Naive thymus-derived CD4-positive, alpha-beta T cell (primary cell): ENCODE results near the gene ANKRD55. TPM values are rescaled to one million over a fixed set of nuclear protein-coding genes. Genes with fewer than 3 reads are reported as not detected.
"Not testable (repeated sequence)": the region's sequence is repeated elsewhere in the genome, so short reads cannot be mapped to it uniquely, and the experiment has no call there.

Source experiments
- ATAC-seq: fragments of 150-1000 bp; cut with Tn5 transposase; 2 replicates; pipeline ENCODE4 v1.10.0; 2021; ENCODE audit warnings: mild to moderate bottlenecking, moderate library complexity
- CTCF ChIA-PET: fragments of 350-600 bp; sonication (Branson Sonifier 250); formaldehyde crosslinking; loops from one replicate; lab custom pipeline; 2021; ENCODE audit warnings: antibody characterized with exemption; lab: Charles Lee
- POLR2A ChIA-PET: fragments of 350-600 bp; sonication (Branson Sonifier 250); formaldehyde crosslinking; loops from one replicate; lab custom pipeline; 2021; ENCODE audit warnings: antibody characterized with exemption, inconsistent platforms; lab: Charles Lee
- DNase-seq, 9 donors: peaks; one replicate each; pipeline versions ENCODE4 v3.0.0 to v3.0.0-alpha.2; 2020 to 2022; ENCODE audit warnings: mixed read lengths in 1 of 9
- H3K27ac ChIP-seq: one replicate; pipeline ENCODE4 v1.7.0; 2013; ENCODE audit warnings: mild to moderate bottlenecking, low read depth, low read length, moderate library complexity
- H3K27me3 ChIP-seq, 2 donors: one replicate each; pipeline ENCODE4 v1.7.0; 2013; ENCODE audit warnings: low read length in 2 of 2, mild to moderate bottlenecking in 2 of 2, moderate library complexity in 2 of 2; ENCODE audit not compliant: control insufficient read depth in 2 of 2, insufficient read depth in 2 of 2
- H3K36me3 ChIP-seq, 3 experiments: 1 replicate in 2 of 3; 2 replicates in 1 of 3; pipeline ENCODE4 v1.7.0; 2013; ENCODE audit warnings: low read length in 3 of 3, mild to moderate bottlenecking in 3 of 3, moderate library complexity in 1 of 3; ENCODE audit not compliant: insufficient read depth in 3 of 3, control insufficient read depth in 2 of 3
- H3K4me1 ChIP-seq, 2 donors: one replicate each; pipeline ENCODE4 v1.7.0; 2013; ENCODE audit warnings: low read length in 2 of 2, mild to moderate bottlenecking in 2 of 2, moderate library complexity in 1 of 2; ENCODE audit not compliant: control insufficient read depth in 2 of 2, insufficient read depth in 2 of 2
- H3K4me3 ChIP-seq: 2 replicates; pipeline ENCODE4 v1.7.0; 2013; ENCODE audit warnings: mild to moderate bottlenecking, low read length
- H3K9me3 ChIP-seq, 3 experiments: 1 replicate in 2 of 3; 2 replicates in 1 of 3; pipeline ENCODE4 v1.7.0; 2013; ENCODE audit warnings: low read length in 3 of 3; ENCODE audit not compliant: control insufficient read depth in 2 of 3
- H3K27ac Mint-ChIP-seq, 9 donors: one replicate each; pipeline ENCODE4 v1.8.0; 2020 to 2022; ENCODE audit warnings: mixed read lengths in 9 of 9, mild to moderate bottlenecking in 8 of 9, moderate library complexity in 5 of 9, inconsistent platforms in 2 of 9
- H3K27me3 Mint-ChIP-seq, 5 donors: one replicate each; pipeline ENCODE4 v1.8.0; 2021 to 2022; ENCODE audit warnings: mixed read lengths in 5 of 5, mild to moderate bottlenecking in 1 of 5
- H3K36me3 Mint-ChIP-seq, 5 donors: one replicate each; pipeline ENCODE4 v1.8.0; 2020 to 2022; ENCODE audit warnings: mixed read lengths in 5 of 5, mild to moderate bottlenecking in 3 of 5, inconsistent platforms in 1 of 5
- H3K4me1 Mint-ChIP-seq, 7 donors: one replicate each; pipeline ENCODE4 v1.8.0; 2020 to 2022; ENCODE audit warnings: mixed read lengths in 7 of 7, mild to moderate bottlenecking in 3 of 7, inconsistent platforms in 1 of 7
- H3K4me3 Mint-ChIP-seq, 10 donors: one replicate each; pipeline ENCODE4 v1.8.0; 2020 to 2022; ENCODE audit warnings: mild to moderate bottlenecking in 10 of 10, mixed read lengths in 10 of 10, moderate library complexity in 6 of 10, inconsistent platforms in 2 of 10
- H3K9me3 Mint-ChIP-seq, 11 donors: one replicate each; pipeline ENCODE4 v1.8.0; 2020 to 2022; ENCODE audit warnings: mixed read lengths in 11 of 11, mild to moderate bottlenecking in 4 of 11, inconsistent platforms in 1 of 11, moderate library complexity in 1 of 11
- intact Hi-C, 2 donors: fragments of 100-400 bp; cut with micrococcal nuclease; formaldehyde crosslinking; loops; one replicate each; pipeline ENCODE4 v1.15.1; 2023
- polyA plus RNA-seq, 2 donors: library from polyadenylated mRNA; unstranded; fragments of 300-500 nt; fragmentation: Illumina TruSeq; gene quantifications; one replicate each; pipeline ENCODE4 v1.2.3, GENCODE V29; 2021
- total RNA-seq, 6 experiments: library from RNA in 5 of 6; stranded (reverse) in 5 of 6; gene quantifications; 1 replicate in 5 of 6; 2 replicates in 1 of 6; pipeline ENCODE4 v1.2.3 and lab custom pipeline; 2021 to 2026

The ANKRD55 gene
- total and polyA plus RNA-seq, 7 experiments from 2014 or later, result 7.1 to 89.7 (median 24.4) TPM

GRCh38 chr5:56257763-56258529 is 24.8 kb upstream of the ANKRD55 start:
- H3K27ac Mint-ChIP-seq, H3K36me3 ChIP-seq, H3K9me3 Mint-ChIP-seq, ATAC-seq, H3K27me3 ChIP-seq, H3K4me3 Mint-ChIP-seq, H3K4me3 ChIP-seq, H3K36me3 Mint-ChIP-seq, H3K27ac ChIP-seq, DNase-seq, POLR2A ChIA-PET, H3K4me1 ChIP-seq, intact Hi-C loops, H3K9me3 ChIP-seq, H3K4me1 Mint-ChIP-seq: not testable (repeated sequence)
- CTCF ChIA-PET, result interaction anchor here (0.8 kb wide), 1 partner anchor 888 kb away, joined by 3 read pairs; no protein-coding TSS in a partner anchor
- H3K27me3 Mint-ChIP-seq, result peaks cover 0 to 17% (median 0%) of the 10 kb centered on the region in 5 donors

- H3K4me1 Mint-ChIP-seq, result peaks cover 0 to 4% (median 0%) of the 10 kb centered on the region in 7 donors
- ChIA-PET CTCF (no interaction called here), POLR2A (interaction anchor here (0.6 kb wide), 1 partner anchor 505 kb away, joined by 4 read pairs; no protein-coding TSS in a partner anchor)
- Histone ChIP-seq H3K4me3 (no peak overlapping the region), H3K4me1 (no peaks in the 10 kb centered on the region), H3K9me3 (no peaks in the 10 kb centered on the region), H3K36me3 (no peaks in the 10 kb centered on the region), H3K27ac (no peak overlapping the region), H3K27me3 (no peaks in the 10 kb centered on the region)
- H3K36me3 Mint-ChIP-seq, result no peaks in the 10 kb centered on the region
- ATAC-seq (no peak), DNase-seq (no peak)
- peaks cover 0 to 17% (median 0%) of the 10 kb centered on the region in 5 donors for H3K27me3 Mint-ChIP-seq
- no peak overlapping the region for H3K4me3 Mint-ChIP-seq
- no peak overlapping the region for H3K27ac Mint-ChIP-seq
- intact Hi-C loops, result no loop called here
- no peaks in the 10 kb centered on the region for H3K9me3 Mint-ChIP-seq
Observed at GRCh38 chr5:56257010-56257409, 23.9 kb upstream of the ANKRD55 start.

DNA sequence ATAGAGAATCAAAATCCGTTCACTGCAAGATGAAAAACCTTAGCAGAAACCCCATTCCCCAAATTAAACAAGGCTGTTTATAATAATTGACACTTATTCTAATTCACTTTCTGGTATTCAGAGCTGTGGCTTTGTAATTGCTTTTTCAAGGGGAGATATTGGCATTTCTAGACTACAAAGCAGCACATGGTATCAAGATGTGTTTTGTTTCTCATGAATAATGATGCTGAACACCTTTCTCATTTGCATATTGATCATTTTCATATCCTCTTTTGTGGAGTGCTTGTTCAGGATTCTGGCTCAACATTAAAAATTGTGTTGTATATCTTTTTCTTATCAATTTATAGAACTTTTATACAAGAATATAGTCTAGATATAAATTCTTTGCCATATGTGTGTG is 22.4 kb upstream of the ANKRD55 start:
- Histone ChIP-seq H3K4me1 (no peaks in the 10 kb centered on the region), H3K27ac (no peak overlapping the region), H3K27me3 (no peaks in the 10 kb centered on the region), H3K36me3 (no peaks in the 10 kb centered on the region), H3K4me3 (no peak overlapping the region), H3K9me3 (no peaks in the 10 kb centered on the region)
- Mint-ChIP-seq H3K9me3 (peaks cover 0 to 1% (median 0%) of the 10 kb centered on the region in 11 donors), H3K4me3 (no peak overlapping the region), H3K27me3 (peaks cover 0 to 17% (median 0%) of the 10 kb centered on the region in 5 donors), H3K36me3 (no peaks in the 10 kb centered on the region), H3K4me1 (peaks cover 0 to 10% (median 0%) of the 10 kb centered on the region in 7 donors), H3K27ac (no peak overlapping the region)
- ATAC-seq, result no peak
- intact Hi-C loops, result no loop called here
- ChIA-PET POLR2A (no interaction called here), CTCF (no interaction called here)
- DNase-seq, result no peak

- H3K36me3 Mint-ChIP-seq, result peaks cover 0 to under 1% (median 0%) of the 10 kb centered on the region in 5 donors
- ChIA-PET CTCF (no interaction called here), POLR2A (no interaction called here)
- peaks cover 0 to 17% (median 0%) of the 10 kb centered on the region in 5 donors for H3K27me3 Mint-ChIP-seq
- Histone ChIP-seq H3K4me3 (no peak overlapping the region), H3K27ac (no peak overlapping the region), H3K27me3 (no peaks in the 10 kb centered on the region), H3K36me3 (no peaks in the 10 kb centered on the region), H3K9me3 (no peaks in the 10 kb centered on the region), H3K4me1 (no peaks in the 10 kb centered on the region)
- ATAC-seq, result no peak
- H3K4me1 Mint-ChIP-seq, result peaks cover 0 to 10% (median 0%) of the 10 kb centered on the region in 7 donors
- H3K4me3 Mint-ChIP-seq, result no peak overlapping the region
- H3K9me3 Mint-ChIP-seq, result peaks cover 0 to 6% (median 0%) of the 10 kb centered on the region in 11 donors
- no peak for DNase-seq
- intact Hi-C loops, result no loop called here
- H3K27ac Mint-ChIP-seq, result no peak overlapping the region
Observed at GRCh38 chr5:56253924-56254323, 20.8 kb upstream of the ANKRD55 start.

GRCh38 chr5:56253126-56253525 is 20.0 kb upstream of the ANKRD55 start:
- intact Hi-C loops, result no loop called here
- peaks cover 0 to 3% (median 0%) of the 10 kb centered on the region in 5 donors for H3K36me3 Mint-ChIP-seq
- peaks cover 0 to 17% (median 0%) of the 10 kb centered on the region in 5 donors for H3K27me3 Mint-ChIP-seq
- Histone ChIP-seq H3K36me3 (no peaks in the 10 kb centered on the region), H3K9me3 (no peaks in the 10 kb centered on the region), H3K4me1 (no peaks in the 10 kb centered on the region), H3K4me3 (no peak overlapping the region), H3K27ac (no peak overlapping the region), H3K27me3 (no peaks in the 10 kb centered on the region)
- POLR2A ChIA-PET, result interaction anchor here (0.6 kb wide), 4 partner anchors 76 to 220 kb away, joined by 3 to 4 read pairs (median 4); no protein-coding TSS in a partner anchor
- CTCF ChIA-PET, result interaction anchor here (1.0 kb wide), 1 partner anchor 11 kb away, joined by 4 read pairs; no protein-coding TSS in a partner anchor
- peaks cover 0 to 7% (median 0%) of the 10 kb centered on the region in 11 donors for H3K9me3 Mint-ChIP-seq
- no peak for ATAC-seq
- no peak overlapping the region for H3K27ac Mint-ChIP-seq
- no peak for DNase-seq
- H3K4me1 Mint-ChIP-seq, result peaks cover 0 to 10% (median 0%) of the 10 kb centered on the region in 7 donors
- no peak overlapping the region for H3K4me3 Mint-ChIP-seq

- intact Hi-C loops, result no loop called here
- Mint-ChIP-seq H3K4me3 (no peak overlapping the region), H3K4me1 (peaks cover 0 to 10% (median 0%) of the 10 kb centered on the region in 7 donors), H3K36me3 (peaks cover 0 to 3% (median 0%) of the 10 kb centered on the region in 5 donors), H3K27me3 (peaks cover 0 to 16% (median 0%) of the 10 kb centered on the region in 5 donors), H3K9me3 (peaks cover 0 to 7% (median 0%) of the 10 kb centered on the region in 11 donors), H3K27ac (no peak overlapping the region)
- ChIA-PET CTCF (interaction anchor here (1.5 kb wide), 1 partner anchor 12 kb away, joined by 7 read pairs; no protein-coding TSS in a partner anchor), POLR2A (interaction anchor here (0.6 to 0.7 kb wide), 2 partner anchors 222 to 269 kb away, joined by 3 to 4 read pairs; no protein-coding TSS in a partner anchor)
- H3K4me3 ChIP-seq, result no peak overlapping the region
- H3K4me1 ChIP-seq, result no peaks in the 10 kb centered on the region
- no peaks in the 10 kb centered on the region for H3K9me3 ChIP-seq
- H3K36me3 ChIP-seq, result no peaks in the 10 kb centered on the region
- no peak overlapping the region for H3K27ac ChIP-seq
- no peaks in the 10 kb centered on the region for H3K27me3 ChIP-seq
- ATAC-seq (no peak), DNase-seq (no peak)
Observed at GRCh38 chr5:56251918-56252553, 18.9 kb upstream of the ANKRD55 start.
